Ishikawa (cell line): ENCODE data around the gene FNDC11.
A peak's percentile ranks its signal among the peaks of the same experiment; 100 is the strongest.

Source experiments
- CEBPB ChIP-seq: IDR thresholded peaks from 2 replicates; pipeline ENCODE4 v1.6.1; 2012
- CREB1 ChIP-seq: IDR thresholded peaks from 2 replicates; pipeline ENCODE4 v1.6.1; 2012; ENCODE audit warnings: low read depth
- EGR1 ChIP-seq: IDR thresholded peaks from 2 replicates; pipeline ENCODE4 v1.6.1; 2012
- EP300 ChIP-seq: IDR thresholded peaks from 2 replicates; pipeline ENCODE4 v1.6.1; 2012; ENCODE audit warnings: borderline replicate concordance
- FOXM1 ChIP-seq: IDR thresholded peaks from 2 replicates; pipeline ENCODE4 v1.6.1; 2012; ENCODE audit warnings: low read depth, borderline replicate concordance
- MAX ChIP-seq: IDR thresholded peaks from 2 replicates; pipeline ENCODE4 v1.6.1; 2012
- NFIC ChIP-seq: IDR thresholded peaks from 2 replicates; pipeline ENCODE4 v1.6.1; 2012
- RAD21 ChIP-seq: IDR thresholded peaks from 2 replicates; pipeline ENCODE4 v1.6.1; 2012; ENCODE audit warnings: low read depth
- TAF1 ChIP-seq: IDR thresholded peaks from 2 replicates; pipeline ENCODE4 v1.6.1; 2012; ENCODE audit warnings: low read depth, mild to moderate bottlenecking
- TCF12 ChIP-seq: IDR thresholded peaks from 2 replicates; pipeline ENCODE4 v1.6.1; 2012; ENCODE audit warnings: low read depth
- TEAD4 ChIP-seq: IDR thresholded peaks from 2 replicates; pipeline ENCODE4 v1.6.1; 2012
- YY1 ChIP-seq: IDR thresholded peaks from 2 replicates; pipeline ENCODE4 v1.6.1; 2012; ENCODE audit warnings: low read depth
- ZBTB7A ChIP-seq: IDR thresholded peaks from 2 replicates; pipeline ENCODE4 v1.6.1; 2012; ENCODE audit warnings: low read depth
- TF ChIP-seq, protein P1 (sequence below): IDR thresholded peaks from 2 replicates; pipeline ENCODE4 v1.6.1; 2012
- TF ChIP-seq, protein P2 (sequence below): IDR thresholded peaks from 2 replicates; pipeline ENCODE4 v1.6.1; 2012; ENCODE audit warnings: low read depth, mild to moderate bottlenecking

The FNDC11 gene

GRCh38 chr20:63539441-63540370 is 14.3 kb upstream of the FNDC11 start:
- TF ChIP-seq FOXM1 (no peak), EGR1 (no peak), ZBTB7A (no peak; the same call in 1 of the 2 replicates), CREB1 (no peak), TCF12 (no peak), NFIC (no peak), TAF1 (no peak), RAD21 (no peak), YY1 (no peak), TEAD4 (no peak), EP300 (no peak), CEBPB (no peak), MAX (no peak)
- TF ChIP-seq, protein P1, sequence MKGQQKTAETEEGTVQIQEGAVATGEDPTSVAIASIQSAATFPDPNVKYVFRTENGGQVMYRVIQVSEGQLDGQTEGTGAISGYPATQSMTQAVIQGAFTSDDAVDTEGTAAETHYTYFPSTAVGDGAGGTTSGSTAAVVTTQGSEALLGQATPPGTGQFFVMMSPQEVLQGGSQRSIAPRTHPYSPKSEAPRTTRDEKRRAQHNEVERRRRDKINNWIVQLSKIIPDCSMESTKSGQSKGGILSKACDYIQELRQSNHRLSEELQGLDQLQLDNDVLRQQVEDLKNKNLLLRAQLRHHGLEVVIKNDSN: no peak
- TF ChIP-seq, protein P2, sequence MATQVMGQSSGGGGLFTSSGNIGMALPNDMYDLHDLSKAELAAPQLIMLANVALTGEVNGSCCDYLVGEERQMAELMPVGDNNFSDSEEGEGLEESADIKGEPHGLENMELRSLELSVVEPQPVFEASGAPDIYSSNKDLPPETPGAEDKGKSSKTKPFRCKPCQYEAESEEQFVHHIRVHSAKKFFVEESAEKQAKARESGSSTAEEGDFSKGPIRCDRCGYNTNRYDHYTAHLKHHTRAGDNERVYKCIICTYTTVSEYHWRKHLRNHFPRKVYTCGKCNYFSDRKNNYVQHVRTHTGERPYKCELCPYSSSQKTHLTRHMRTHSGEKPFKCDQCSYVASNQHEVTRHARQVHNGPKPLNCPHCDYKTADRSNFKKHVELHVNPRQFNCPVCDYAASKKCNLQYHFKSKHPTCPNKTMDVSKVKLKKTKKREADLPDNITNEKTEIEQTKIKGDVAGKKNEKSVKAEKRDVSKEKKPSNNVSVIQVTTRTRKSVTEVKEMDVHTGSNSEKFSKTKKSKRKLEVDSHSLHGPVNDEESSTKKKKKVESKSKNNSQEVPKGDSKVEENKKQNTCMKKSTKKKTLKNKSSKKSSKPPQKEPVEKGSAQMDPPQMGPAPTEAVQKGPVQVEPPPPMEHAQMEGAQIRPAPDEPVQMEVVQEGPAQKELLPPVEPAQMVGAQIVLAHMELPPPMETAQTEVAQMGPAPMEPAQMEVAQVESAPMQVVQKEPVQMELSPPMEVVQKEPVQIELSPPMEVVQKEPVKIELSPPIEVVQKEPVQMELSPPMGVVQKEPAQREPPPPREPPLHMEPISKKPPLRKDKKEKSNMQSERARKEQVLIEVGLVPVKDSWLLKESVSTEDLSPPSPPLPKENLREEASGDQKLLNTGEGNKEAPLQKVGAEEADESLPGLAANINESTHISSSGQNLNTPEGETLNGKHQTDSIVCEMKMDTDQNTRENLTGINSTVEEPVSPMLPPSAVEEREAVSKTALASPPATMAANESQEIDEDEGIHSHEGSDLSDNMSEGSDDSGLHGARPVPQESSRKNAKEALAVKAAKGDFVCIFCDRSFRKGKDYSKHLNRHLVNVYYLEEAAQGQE: no peak

DNA sequence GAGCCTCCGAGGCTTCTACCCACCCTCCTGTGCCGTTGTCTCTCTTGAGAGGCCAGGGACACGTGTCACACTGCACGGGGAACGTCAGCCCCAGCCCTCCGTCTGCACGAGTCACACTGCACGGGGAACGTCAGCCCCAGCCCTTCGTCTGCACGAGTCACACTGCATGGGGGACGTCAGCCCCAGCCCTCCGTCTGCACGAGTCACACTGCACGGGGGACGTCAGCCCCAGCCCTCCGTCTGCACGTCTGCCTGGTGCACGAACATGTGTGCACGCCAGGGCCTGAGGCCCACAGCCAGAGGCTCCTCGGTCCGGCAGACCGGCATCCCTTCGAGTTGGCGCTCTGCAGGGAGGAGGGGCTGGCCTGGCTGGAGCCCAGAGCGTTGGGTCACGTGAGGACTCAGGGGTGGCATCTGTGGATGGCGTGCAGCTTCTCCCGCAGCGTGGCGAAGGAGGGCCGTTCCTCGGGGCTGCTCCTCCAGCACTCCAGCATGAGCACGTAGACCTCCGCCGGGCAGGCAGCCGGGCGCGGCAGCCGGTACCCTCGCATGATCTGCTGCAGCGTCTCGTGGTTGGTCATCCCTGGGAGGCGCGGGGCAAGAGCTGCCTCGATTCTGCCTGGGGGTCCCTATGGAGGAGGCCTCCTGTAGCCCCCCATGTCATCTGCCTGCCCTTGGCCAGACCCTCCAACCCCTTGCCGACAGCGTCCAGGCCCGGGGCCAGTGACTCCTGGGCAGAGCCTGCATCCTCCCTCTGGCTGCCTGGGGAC is 13.4 kb upstream of the FNDC11 start:
- no peak for TF ChIP-seq CEBPB
- TF ChIP-seq ZBTB7A: 0 out of 2 replicates have a peak, but pooled peaks have one; percentile 33
- TF ChIP-seq, protein P1: peak; percentile 93
- TF ChIP-seq NFIC: 0 out of 2 replicates have a peak, but pooled peaks have one; percentile 18
- no peak for TF ChIP-seq CREB1
- peak; percentile 57 for TF ChIP-seq MAX

DNA sequence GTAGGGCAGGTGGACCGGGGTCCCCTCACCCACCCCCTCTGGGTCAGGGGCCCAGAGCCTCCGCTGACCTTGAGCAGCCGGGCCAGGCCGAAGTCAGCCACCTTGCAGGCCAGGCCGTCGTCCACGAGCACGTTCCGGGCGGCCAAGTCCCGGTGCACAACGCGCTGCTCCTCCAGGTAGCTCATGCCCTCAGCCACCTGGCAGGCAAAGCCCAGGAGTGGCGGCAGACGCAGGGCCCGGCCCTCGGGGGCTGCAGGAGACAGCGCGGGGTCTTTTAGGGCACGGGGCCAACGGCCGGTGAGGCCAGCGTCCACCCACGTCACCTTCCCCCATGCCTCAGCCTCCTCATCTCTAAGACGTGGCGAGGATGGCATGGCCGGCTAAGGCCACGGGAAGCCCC is 12.6 kb upstream of the FNDC11 start:
- no peak for TF ChIP-seq CEBPB

GRCh38 chr20:63542031-63542559 is 11.9 kb upstream of the FNDC11 start:
- TF ChIP-seq MAX: no peak
- TF ChIP-seq FOXM1: no peak
- no peak for TF ChIP-seq ZBTB7A
- TF ChIP-seq, protein P1: no peak
- TF ChIP-seq NFIC: no peak
- no peak for TF ChIP-seq RAD21
- no peak for TF ChIP-seq EP300
- no peak for TF ChIP-seq YY1
- no peak for TF ChIP-seq EGR1
- TF ChIP-seq, protein P2: no peak
- no peak for TF ChIP-seq CEBPB
- TF ChIP-seq TCF12: no peak
- no peak for TF ChIP-seq CREB1

GRCh38 chr20:63542696-63543095 is 11.3 kb upstream of the FNDC11 start:
- TF ChIP-seq EGR1 (0 out of 2 replicates have a peak, but pooled peaks have one; percentile 20), NFIC (no peak)
